HFFc6 (cell line): ENCODE measurements around the gene MYZAP. TPM values are rescaled to one million over a fixed set of nuclear protein-coding genes. Genes with fewer than 3 reads are reported as not detected.
A peak's percentile ranks its signal among the peaks of the same experiment; 100 is the strongest.

Source experiments
- DNase-seq: peaks from one replicate; pipeline ENCODE4 v3.0.0-alpha.2; 2018
- H3K27ac Mint-ChIP-seq: 2 replicates; pipeline ENCODE4 v1.8.0; 2020; ENCODE audit warnings: mild to moderate bottlenecking, mixed read lengths
- H3K27me3 Mint-ChIP-seq: 2 replicates; pipeline ENCODE4 v1.8.0; 2021; ENCODE audit warnings: mild to moderate bottlenecking, moderate library complexity, mixed read lengths; ENCODE audit not compliant: insufficient read depth
- H3K36me3 Mint-ChIP-seq: 2 replicates; pipeline ENCODE4 v1.8.0; 2021; ENCODE audit warnings: low read depth, mixed read lengths
- H3K4me1 Mint-ChIP-seq: 2 replicates; pipeline ENCODE4 v1.8.0; 2020; ENCODE audit warnings: low read depth, mixed read lengths
- H3K4me3 Mint-ChIP-seq: 2 replicates; pipeline ENCODE4 v1.8.0; 2020; ENCODE audit warnings: mild to moderate bottlenecking, moderate library complexity, mixed read lengths
- H3K9me3 Mint-ChIP-seq: 2 replicates; pipeline ENCODE4 v1.8.0; 2020; ENCODE audit warnings: mild to moderate bottlenecking, mixed read lengths
- total RNA-seq, 6 experiments: library from RNA; stranded (reverse); fragmentation: NEBNext Ultra II Directional; extraction: Animal tissue kit (Norgen Biotek cat#: 25700); gene quantifications; 2 replicates in 1 of 6; 3 replicates in 5 of 6; pipeline ENCODE4 v1.2.3, GENCODE V29; 2021
- TF ChIP-seq, protein P1 (sequence below): fragments of 200-600 bp; sonication (generic); IDR thresholded peaks from 2 replicates; pipeline ENCODE4 v1.5.0; 2021; ENCODE audit warnings: antibody characterized with exemption, mild to moderate bottlenecking

Gene MYZAP
- total RNA-seq, 6 experiments from 2014 or later: 0.12 TPM; not detected in 5

DNA sequence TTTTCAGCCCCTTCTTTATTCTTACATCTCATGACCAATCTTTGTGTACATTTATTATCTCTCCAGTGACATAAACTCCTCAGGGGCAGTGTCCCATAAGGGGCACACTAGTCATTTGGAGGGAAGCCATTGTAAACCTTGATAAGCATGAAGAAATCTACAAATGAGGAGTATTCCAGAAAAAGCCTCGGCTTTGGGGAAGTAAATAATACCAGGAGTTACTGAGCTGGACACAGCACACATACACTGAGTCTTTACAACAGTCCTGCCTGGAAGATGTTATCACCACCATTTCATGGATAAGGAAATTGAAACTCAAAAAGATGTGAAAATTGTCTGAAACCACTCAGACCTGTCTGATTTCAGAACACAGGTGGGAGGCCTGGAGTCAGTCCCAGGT, 99.4 kb downstream of the MYZAP start:
- Mint-ChIP-seq H3K27me3 (no peaks in the 10 kb centered on the region; the same call in 1 of the 2 replicates), H3K36me3 (no peaks in the 10 kb centered on the region), H3K4me1 (peaks cover 35% of the 10 kb centered on the region), H3K9me3 (no peaks in the 10 kb centered on the region), H3K27ac (no peak overlapping the region), H3K4me3 (no peak overlapping the region)
- TF ChIP-seq, protein P1, sequence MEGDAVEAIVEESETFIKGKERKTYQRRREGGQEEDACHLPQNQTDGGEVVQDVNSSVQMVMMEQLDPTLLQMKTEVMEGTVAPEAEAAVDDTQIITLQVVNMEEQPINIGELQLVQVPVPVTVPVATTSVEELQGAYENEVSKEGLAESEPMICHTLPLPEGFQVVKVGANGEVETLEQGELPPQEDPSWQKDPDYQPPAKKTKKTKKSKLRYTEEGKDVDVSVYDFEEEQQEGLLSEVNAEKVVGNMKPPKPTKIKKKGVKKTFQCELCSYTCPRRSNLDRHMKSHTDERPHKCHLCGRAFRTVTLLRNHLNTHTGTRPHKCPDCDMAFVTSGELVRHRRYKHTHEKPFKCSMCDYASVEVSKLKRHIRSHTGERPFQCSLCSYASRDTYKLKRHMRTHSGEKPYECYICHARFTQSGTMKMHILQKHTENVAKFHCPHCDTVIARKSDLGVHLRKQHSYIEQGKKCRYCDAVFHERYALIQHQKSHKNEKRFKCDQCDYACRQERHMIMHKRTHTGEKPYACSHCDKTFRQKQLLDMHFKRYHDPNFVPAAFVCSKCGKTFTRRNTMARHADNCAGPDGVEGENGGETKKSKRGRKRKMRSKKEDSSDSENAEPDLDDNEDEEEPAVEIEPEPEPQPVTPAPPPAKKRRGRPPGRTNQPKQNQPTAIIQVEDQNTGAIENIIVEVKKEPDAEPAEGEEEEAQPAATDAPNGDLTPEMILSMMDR: no peak
- no peak for DNase-seq

DNA sequence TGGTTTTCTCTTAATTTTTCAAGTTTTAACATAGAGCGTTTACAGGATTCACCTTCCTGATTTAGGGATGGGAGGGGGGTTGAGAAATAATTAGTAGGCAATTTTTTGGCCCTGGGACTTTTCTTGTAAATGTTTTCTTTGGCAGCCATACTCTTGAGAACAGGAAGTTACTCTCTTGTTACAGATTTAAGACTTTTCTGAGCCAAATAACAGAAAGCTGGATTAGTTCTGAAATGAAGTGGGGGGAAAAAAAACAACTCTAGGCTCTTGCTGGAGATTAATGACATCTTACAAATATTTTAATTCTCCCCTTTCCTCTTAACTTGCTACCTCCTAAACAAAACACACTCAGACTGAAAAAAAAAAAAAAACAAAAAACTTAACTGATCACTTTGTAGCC, 101.0 kb downstream of the MYZAP start:
- no peaks in the 10 kb centered on the region for H3K9me3 Mint-ChIP-seq
- peaks cover 39% of the 10 kb centered on the region for H3K4me1 Mint-ChIP-seq
- TF ChIP-seq, protein P1: no peak
- H3K27ac Mint-ChIP-seq: no peak overlapping the region
- peaks cover 1% of the 10 kb centered on the region; the same call in 1 of the 2 replicates for H3K27me3 Mint-ChIP-seq
- no peaks in the 10 kb centered on the region for H3K36me3 Mint-ChIP-seq
- no peak overlapping the region for H3K4me3 Mint-ChIP-seq
- DNase-seq: no peak

DNA sequence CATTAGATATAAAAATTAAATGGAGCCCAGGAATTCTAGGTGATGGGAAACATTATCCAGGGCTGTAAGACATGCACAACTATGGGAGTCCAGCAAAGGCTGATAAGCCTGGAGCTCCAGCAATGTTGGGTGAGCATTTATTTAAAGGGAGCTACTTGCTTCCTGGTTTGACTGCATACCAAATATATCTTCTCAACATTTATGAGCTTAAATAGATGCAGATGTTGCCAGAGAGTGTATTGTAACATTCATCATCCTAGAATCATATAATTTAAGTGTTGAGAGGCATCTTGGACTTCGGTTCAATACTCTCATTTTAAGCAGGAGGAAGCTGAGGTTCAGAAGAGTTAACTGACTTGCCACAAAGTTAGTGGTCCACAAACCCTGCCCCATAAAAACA, 102.6 kb downstream of the MYZAP start:
- no peak overlapping the region; the same call in 1 of the 2 replicates for H3K27ac Mint-ChIP-seq

DNA sequence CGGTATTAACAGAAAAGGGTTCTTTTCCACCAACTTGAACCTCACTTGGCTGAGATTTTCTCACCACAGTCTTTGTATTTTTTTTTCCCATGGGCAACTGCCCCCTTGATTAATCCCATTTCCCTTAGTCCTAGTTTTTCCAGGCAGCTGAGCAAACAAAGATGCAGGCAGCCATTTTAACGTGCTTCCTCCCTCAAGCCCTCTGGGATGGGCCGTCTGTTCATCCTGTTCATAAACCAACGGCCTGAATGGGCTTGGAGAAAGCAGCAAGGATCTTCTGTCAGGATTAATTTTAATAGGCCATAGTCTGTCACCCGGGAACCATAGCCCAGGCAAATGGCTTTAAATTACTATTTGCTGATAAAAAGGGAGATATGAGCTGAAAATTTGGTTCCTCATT, 104.4 kb downstream of the MYZAP start:
- no peak for DNase-seq
- Mint-ChIP-seq H3K9me3 (no peaks in the 10 kb centered on the region), H3K36me3 (no peaks in the 10 kb centered on the region), H3K27ac (no peak overlapping the region), H3K4me3 (no peak overlapping the region), H3K4me1 (peaks cover 41% of the 10 kb centered on the region), H3K27me3 (peaks cover 9% of the 10 kb centered on the region)
- TF ChIP-seq, protein P1: no peak

More for the DNA sequence above, 102.6 kb downstream of the MYZAP start:
- TF ChIP-seq, protein P1: no peak
- Mint-ChIP-seq H3K4me3 (no peak overlapping the region), H3K36me3 (no peaks in the 10 kb centered on the region), H3K9me3 (no peaks in the 10 kb centered on the region), H3K27me3 (peaks cover 2% of the 10 kb centered on the region; the same call in 1 of the 2 replicates), H3K4me1 (peaks cover 41% of the 10 kb centered on the region)
- DNase-seq: peak; percentile 53

DNA sequence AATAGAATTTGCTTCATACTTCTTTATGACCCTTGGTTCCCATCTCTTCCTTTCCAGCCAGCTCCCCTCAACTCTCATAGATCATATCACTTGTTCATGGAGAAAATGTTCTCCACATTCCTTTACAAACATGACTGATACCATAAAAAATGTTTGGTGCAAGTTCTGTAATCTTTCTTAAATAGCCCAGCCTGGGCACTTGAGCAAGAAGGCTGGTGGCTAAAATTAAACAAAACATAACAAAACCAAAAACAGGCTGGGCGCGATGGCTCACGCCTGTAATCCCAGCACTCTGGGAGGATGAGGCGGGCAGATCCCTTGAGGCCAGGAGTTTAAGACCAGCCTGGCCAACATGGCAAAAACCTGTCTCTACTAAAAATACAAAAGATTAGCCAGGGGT, 105.9 kb downstream of the MYZAP start:
- Mint-ChIP-seq H3K9me3 (no peaks in the 10 kb centered on the region), H3K27me3 (peaks cover 11% of the 10 kb centered on the region), H3K4me1 (peaks cover 36% of the 10 kb centered on the region), H3K27ac (no peak overlapping the region; the same call in 1 of the 2 replicates), H3K36me3 (no peaks in the 10 kb centered on the region), H3K4me3 (peak overlapping the region; percentile 34; the same call in 1 of the 2 replicates)
- TF ChIP-seq, protein P1: no peak
- DNase-seq: peak; percentile 40

DNA sequence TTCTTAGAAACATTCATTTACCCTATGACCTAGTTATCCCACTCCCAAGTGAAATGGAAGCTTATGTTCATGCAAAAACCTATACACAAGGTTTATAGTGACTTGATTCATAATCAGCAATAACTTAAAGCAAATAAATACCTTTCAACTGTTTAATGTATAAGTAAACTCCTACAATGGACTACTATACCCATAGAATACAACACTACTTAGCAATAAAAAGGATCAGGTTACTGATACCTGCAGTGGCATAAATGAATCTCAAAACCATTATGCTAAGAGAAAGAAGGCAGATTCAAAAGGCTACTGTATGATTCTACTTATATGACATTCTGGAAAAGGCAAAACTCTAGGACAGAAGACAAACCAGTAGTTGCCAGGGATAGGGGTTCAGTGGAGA, 106.5 kb downstream of the MYZAP start:
- no peak overlapping the region for H3K27ac Mint-ChIP-seq
- TF ChIP-seq, protein P1: no peak
- H3K27me3 Mint-ChIP-seq: peaks cover 11% of the 10 kb centered on the region
- H3K4me3 Mint-ChIP-seq: no peak overlapping the region
- DNase-seq: no peak
- no peaks in the 10 kb centered on the region for H3K36me3 Mint-ChIP-seq
- H3K4me1 Mint-ChIP-seq: peaks cover 37% of the 10 kb centered on the region
- H3K9me3 Mint-ChIP-seq: no peaks in the 10 kb centered on the region
